ENCODE measurements around the gene ASTN2.
A peak's percentile ranks its signal among the peaks of the same experiment; 100 is the strongest.
"Not testable (repeated sequence)": the region's sequence is repeated elsewhere in the genome, so short reads cannot be mapped to it uniquely, and the experiment has no call there.

Gene ASTN2

DNA sequence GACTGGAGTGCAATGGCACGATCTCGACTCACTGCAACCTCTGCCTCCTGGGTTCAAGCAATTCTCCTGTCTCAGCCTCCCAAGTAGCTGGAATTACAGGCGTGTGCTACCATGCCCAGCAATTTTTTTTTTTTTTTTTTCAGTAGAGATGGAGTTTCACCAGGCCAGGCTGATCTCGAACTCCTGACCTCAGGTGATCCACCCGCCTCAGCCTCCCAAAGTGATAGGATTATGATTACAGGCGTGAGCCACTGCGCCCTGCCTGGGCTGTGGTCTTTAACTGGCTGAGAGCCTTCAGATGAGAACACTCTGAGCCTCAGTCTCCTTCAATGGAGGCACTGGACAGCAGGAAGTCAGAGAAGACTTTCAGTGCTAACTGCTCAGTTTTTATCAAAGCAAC is 576.4 kb downstream of the ASTN2 start:
- H3K4me1 ChIP-seq (ENCODE audit: control insufficient read depth in 2 of 2, insufficient read depth in 1 of 2, low read depth in 1 of 2, low read length in 2 of 2); H3K36me3 ChIP-seq (replicated peaks in 1 of 2; ENCODE audit: control insufficient read depth in 2 of 2, insufficient read depth in 2 of 2, low read length in 2 of 2); H3K14ac ChIP-seq (ENCODE audit: low read length); H3K9me3 ChIP-seq (replicated peaks in 1 of 2; ENCODE audit: control insufficient read depth in 2 of 2, insufficient read depth in 1 of 2, low read depth in 1 of 2, low read length in 2 of 2); H2BK15ac ChIP-seq (ENCODE audit: low read length); H3K27ac ChIP-seq (replicated peaks; ENCODE audit: low read length); H2BK12ac ChIP-seq (ENCODE audit: low read length); H4K8ac ChIP-seq (ENCODE audit: low read depth, low read length); H3K4ac ChIP-seq (ENCODE audit: low read length); DNase-seq (ENCODE audit: low spot score); H4K91ac ChIP-seq (ENCODE audit: low read depth, low read length, poor library complexity); H2AK5ac ChIP-seq (ENCODE audit: low read depth, low read length); H2BK120ac ChIP-seq (ENCODE audit: low read depth, low read length); H2BK5ac ChIP-seq (ENCODE audit: low read length); H3K27me3 ChIP-seq (ENCODE audit: control insufficient read depth in 3 of 3, insufficient read depth in 3 of 3, low read depth in 1 of 3, low read length in 3 of 3); H3K18ac ChIP-seq (ENCODE audit: low read length); H3K23ac ChIP-seq (ENCODE audit: low read depth, low read length, poor library complexity); H3K79me1 ChIP-seq (ENCODE audit: low read depth, low read length); H3K4me3 ChIP-seq (ENCODE audit: low read length in 2 of 2); H3K4me2 ChIP-seq (ENCODE audit: insufficient read depth, low read length, poor library complexity, severe bottlenecking); H3K9ac ChIP-seq (ENCODE audit: low read depth, low read length, poor library complexity); H2AFZ ChIP-seq (ENCODE audit: low read length): not testable (repeated sequence)
- no CpG with 5 or more reads among the region's 7 CpGs for whole genome bisulfite sequencing, 2 donors (ENCODE audit: extremely low coverage in 2 of 2, insufficient read length in 2 of 2, insufficient replicate concordance in 1 of 2)

GRCh38 chr9:116837018-116837989 is 577.6 kb downstream of the ASTN2 start:
- no peak for DNase-seq (ENCODE audit: low spot score)

GRCh38 chr9:116830321-116830720 is 584.5 kb downstream of the ASTN2 start:
- H3K4ac ChIP-seq (ENCODE audit: low read length); H2BK15ac ChIP-seq (ENCODE audit: low read length); H2BK5ac ChIP-seq (ENCODE audit: low read length); H3K27ac ChIP-seq (replicated peaks; ENCODE audit: low read length); H4K8ac ChIP-seq (ENCODE audit: low read depth, low read length); H2BK12ac ChIP-seq (ENCODE audit: low read length); H2AFZ ChIP-seq (ENCODE audit: low read length); H3K14ac ChIP-seq (ENCODE audit: low read length); H3K27me3 ChIP-seq (ENCODE audit: control insufficient read depth in 3 of 3, insufficient read depth in 3 of 3, low read depth in 1 of 3, low read length in 3 of 3); H4K91ac ChIP-seq (ENCODE audit: low read depth, low read length, poor library complexity); H3K4me1 ChIP-seq (ENCODE audit: control insufficient read depth in 2 of 2, insufficient read depth in 1 of 2, low read depth in 1 of 2, low read length in 2 of 2); H3K4me3 ChIP-seq (ENCODE audit: low read length in 2 of 2); H2AK5ac ChIP-seq (ENCODE audit: low read depth, low read length); H3K36me3 ChIP-seq (replicated peaks in 1 of 2; ENCODE audit: control insufficient read depth in 2 of 2, insufficient read depth in 2 of 2, low read length in 2 of 2); DNase-seq (ENCODE audit: low spot score); H3K9ac ChIP-seq (ENCODE audit: low read depth, low read length, poor library complexity); H3K23ac ChIP-seq (ENCODE audit: low read depth, low read length, poor library complexity); H3K9me3 ChIP-seq (replicated peaks in 1 of 2; ENCODE audit: control insufficient read depth in 2 of 2, insufficient read depth in 1 of 2, low read depth in 1 of 2, low read length in 2 of 2); H3K4me2 ChIP-seq (ENCODE audit: insufficient read depth, low read length, poor library complexity, severe bottlenecking); H2BK120ac ChIP-seq (ENCODE audit: low read depth, low read length); H3K18ac ChIP-seq (ENCODE audit: low read length); H3K79me1 ChIP-seq (ENCODE audit: low read depth, low read length): not testable (repeated sequence)
- WGBS, 2 donors (ENCODE audit: extremely low coverage in 2 of 2, insufficient read length in 2 of 2, insufficient replicate concordance in 1 of 2): no CpG with 5 or more reads among the region's 2 CpGs

More at GRCh38 chr9:116837018-116837989, 577.6 kb downstream of the ASTN2 start:
- peaks cover 1% of the 10 kb centered on the region for H3K79me1 ChIP-seq (ENCODE audit: low read depth, low read length)
- H2BK120ac ChIP-seq (ENCODE audit: low read depth, low read length): no peak overlapping the region
- WGBS, 2 donors (ENCODE audit: extremely low coverage in 2 of 2, insufficient read length in 2 of 2, insufficient replicate concordance in 1 of 2): no CpG with 5 or more reads among the region's 5 CpGs
- H2AK5ac ChIP-seq (ENCODE audit: low read depth, low read length): no peak overlapping the region
- H3K4me1 ChIP-seq (ENCODE audit: control insufficient read depth in 2 of 2, insufficient read depth in 1 of 2, low read depth in 1 of 2, low read length in 2 of 2): peaks cover 0 to 8% of the 10 kb centered on the region in 2 donors
- no peak overlapping the region for H3K4ac ChIP-seq (ENCODE audit: low read length)
- H3K4me3 ChIP-seq (ENCODE audit: low read length in 2 of 2): no peak overlapping the region
- no peak overlapping the region for H2AFZ ChIP-seq (ENCODE audit: low read length)
- H3K9ac ChIP-seq (ENCODE audit: low read depth, low read length, poor library complexity): no peak overlapping the region
- H4K8ac ChIP-seq (ENCODE audit: low read depth, low read length): no peak overlapping the region
- H3K9me3 ChIP-seq (replicated peaks in 1 of 2; ENCODE audit: control insufficient read depth in 2 of 2, insufficient read depth in 1 of 2, low read depth in 1 of 2, low read length in 2 of 2): no peaks in the 10 kb centered on the region
- H3K36me3 ChIP-seq (replicated peaks in 1 of 2; ENCODE audit: control insufficient read depth in 2 of 2, insufficient read depth in 2 of 2, low read length in 2 of 2): no peaks in the 10 kb centered on the region
- H3K27ac ChIP-seq (replicated peaks; ENCODE audit: low read length): no peak overlapping the region
- no peak overlapping the region for H3K18ac ChIP-seq (ENCODE audit: low read length)
- no peak overlapping the region for H4K91ac ChIP-seq (ENCODE audit: low read depth, low read length, poor library complexity)
- no peak overlapping the region for H3K4me2 ChIP-seq (ENCODE audit: insufficient read depth, low read length, poor library complexity, severe bottlenecking)
- peak overlapping the region; percentile 55 for H2BK15ac ChIP-seq (ENCODE audit: low read length)
- no peak overlapping the region for H3K23ac ChIP-seq (ENCODE audit: low read depth, low read length, poor library complexity)
- H3K14ac ChIP-seq (ENCODE audit: low read length): no peak overlapping the region
- no peak overlapping the region for H2BK5ac ChIP-seq (ENCODE audit: low read length)
- no peak overlapping the region for H2BK12ac ChIP-seq (ENCODE audit: low read length)
- peaks cover 0 to 3% (median 0%) of the 10 kb centered on the region in 3 experiments for H3K27me3 ChIP-seq (ENCODE audit: control insufficient read depth in 3 of 3, insufficient read depth in 3 of 3, low read depth in 1 of 3, low read length in 3 of 3)

GRCh38 chr9:116821633-116822229 is 593.1 kb downstream of the ASTN2 start:
- no peaks in the 10 kb centered on the region for H3K79me1 ChIP-seq (ENCODE audit: low read depth, low read length)
- H2BK5ac ChIP-seq (ENCODE audit: low read length): no peak overlapping the region
- no peak overlapping the region for H4K91ac ChIP-seq (ENCODE audit: low read depth, low read length, poor library complexity)
- no peaks in the 10 kb centered on the region for H3K27me3 ChIP-seq (ENCODE audit: control insufficient read depth in 3 of 3, insufficient read depth in 3 of 3, low read depth in 1 of 3, low read length in 3 of 3)
- no peak overlapping the region for H2BK120ac ChIP-seq (ENCODE audit: low read depth, low read length)
- WGBS, 2 donors (ENCODE audit: extremely low coverage in 2 of 2, insufficient read length in 2 of 2, insufficient replicate concordance in 1 of 2): 100% methylated on average over 1 of the region's 6 CpGs; no CpG with 5 or more reads in 1 of the 2 donors
- H3K4me1 ChIP-seq (ENCODE audit: control insufficient read depth in 2 of 2, insufficient read depth in 1 of 2, low read depth in 1 of 2, low read length in 2 of 2): no peaks in the 10 kb centered on the region
- H3K9me3 ChIP-seq (replicated peaks in 1 of 2; ENCODE audit: control insufficient read depth in 2 of 2, insufficient read depth in 1 of 2, low read depth in 1 of 2, low read length in 2 of 2): no peaks in the 10 kb centered on the region
- no peak overlapping the region for H2BK15ac ChIP-seq (ENCODE audit: low read length)
- no peak overlapping the region for H3K4me3 ChIP-seq (ENCODE audit: low read length in 2 of 2)
- no peak for DNase-seq (ENCODE audit: low spot score)
- no peak overlapping the region for H3K4ac ChIP-seq (ENCODE audit: low read length)
- H3K27ac ChIP-seq (replicated peaks; ENCODE audit: low read length): no peak overlapping the region
- H3K18ac ChIP-seq (ENCODE audit: low read length): no peak overlapping the region
- no peak overlapping the region for H2AK5ac ChIP-seq (ENCODE audit: low read depth, low read length)
- H3K4me2 ChIP-seq (ENCODE audit: insufficient read depth, low read length, poor library complexity, severe bottlenecking): no peak overlapping the region
- H2BK12ac ChIP-seq (ENCODE audit: low read length): no peak overlapping the region
- no peak overlapping the region for H3K23ac ChIP-seq (ENCODE audit: low read depth, low read length, poor library complexity)
- no peaks in the 10 kb centered on the region for H3K36me3 ChIP-seq (replicated peaks in 1 of 2; ENCODE audit: control insufficient read depth in 2 of 2, insufficient read depth in 2 of 2, low read length in 2 of 2)
- no peak overlapping the region for H3K9ac ChIP-seq (ENCODE audit: low read depth, low read length, poor library complexity)
- H2AFZ ChIP-seq (ENCODE audit: low read length): no peak overlapping the region
- H4K8ac ChIP-seq (ENCODE audit: low read depth, low read length): no peak overlapping the region
- no peak overlapping the region for H3K14ac ChIP-seq (ENCODE audit: low read length)
